HepG2 (cell line): ENCODE results near the gene RPF1. TPM values are rescaled to one million over a fixed set of nuclear protein-coding genes. Genes with fewer than 3 reads are reported as not detected.

Source experiments
- ATAC-seq: fragments of 200-7000 bp; cut with Tn5 transposase; 3 replicates; pipeline ENCODE4 v1.9.1; 2020; ENCODE audit warnings: mild to moderate bottlenecking, moderate library complexity
- BruUV-seq: library from RNA; stranded (reverse); fragments of 400-500 nt; replicated peaks from 2 replicates; lab custom pipeline; 2021; lab: Mats Ljungman, UMichigan
- CTCF ChIA-PET: fragments of 300-600 bp; formaldehyde crosslinking; extraction: SDS; loops from one replicate; lab custom pipeline; 2021; ENCODE audit warnings: low total read pairs, inconsistent platforms, low intra/inter-chr PET ratio; lab: Yijun Ruan, JAX
- POLR2A ChIA-PET: fragments of 350-600 bp; sonication (Branson Sonifier 250); formaldehyde crosslinking; loops from one replicate; lab custom pipeline; 2020; ENCODE audit warnings: antibody characterized with exemption, inconsistent platforms; lab: Yijun Ruan, JAX
- DNase-seq: peaks from one replicate; pipeline ENCODE4 v3.0.0-alpha.2; 2015; ENCODE audit warnings: low spot score
- FAIRE-seq: peaks from 3 replicates; lab custom pipeline; 2011; peaks lifted over from hg19 to GRCh38; lab: Jason Lieb, UNC
- H2AFZ ChIP-seq: one replicate; pipeline ENCODE4 v1.6.1; 2011; ENCODE audit warnings: low read length, inconsistent platforms
- H3K27ac ChIP-seq: fragments of 300-600 bp; 3 replicates; pipeline ENCODE4 v1.8.0; 2011; ENCODE audit warnings: mixed run types, mild to moderate bottlenecking, mixed read lengths, low read length, inconsistent platforms; ENCODE audit not compliant: insufficient read depth; ENCODE audit errors: extremely low read length
- H3K27me3 ChIP-seq, 2 experiments: fragments of 200-600 bp in 1 of 2; 2 replicates in 1 of 2; 3 replicates in 1 of 2; pipeline versions ENCODE4 v1.6.0 to v1.8.0; 2011; ENCODE audit warnings: low read length in 2 of 2, mild to moderate bottlenecking in 2 of 2, moderate library complexity in 2 of 2, inconsistent platforms in 1 of 2; ENCODE audit not compliant: insufficient read depth in 2 of 2, control insufficient read depth in 1 of 2
- H3K36me3 ChIP-seq, 2 experiments: fragments of 200-600 bp in 1 of 2; replicated peaks in 1 of 2; 2 replicates in 1 of 2; 3 replicates in 1 of 2; pipeline versions ENCODE4 v1.5.1 to v1.8.0; 2011; ENCODE audit warnings: low read length in 2 of 2, inconsistent platforms in 1 of 2; ENCODE audit not compliant: insufficient read depth in 2 of 2, control insufficient read depth in 1 of 2
- H3K4me1 ChIP-seq: 2 replicates; pipeline ENCODE4 v1.5.1; 2012; ENCODE audit warnings: low read length, inconsistent platforms; ENCODE audit not compliant: insufficient read depth
- H3K4me2 ChIP-seq: 2 replicates; pipeline ENCODE4 v1.6.0; 2011; ENCODE audit warnings: low read depth, low read length, inconsistent platforms
- H3K4me3 ChIP-seq, 3 experiments: fragments of 200-600 bp in 1 of 3; sonication (generic), shearing (Covaris generic) in 1 of 3; replicated peaks in 1 of 3; 2 replicates each; pipeline ENCODE4 v1.5.1; 2011 to 2016; ENCODE audit warnings: low read length in 3 of 3, inconsistent platforms in 2 of 3, low read depth in 2 of 3, mild to moderate bottlenecking in 2 of 3, control low read depth in 1 of 3, mixed read lengths in 1 of 3; ENCODE audit not compliant: insufficient read depth in 1 of 3
- H3K79me2 ChIP-seq: one replicate; pipeline ENCODE4 v1.6.1; 2011; ENCODE audit warnings: low read length, inconsistent platforms; ENCODE audit not compliant: insufficient read depth
- H3K9ac ChIP-seq: 2 replicates; pipeline ENCODE4 v1.6.0; 2011; ENCODE audit warnings: mild to moderate bottlenecking, low read depth, low read length, inconsistent platforms; ENCODE audit not compliant: insufficient read depth
- H3K9me3 ChIP-seq: 2 replicates; pipeline ENCODE4 v1.5.1; 2012; ENCODE audit warnings: mild to moderate bottlenecking, low read length
- H4K20me1 ChIP-seq: 2 replicates; pipeline ENCODE4 v1.6.0; 2011; ENCODE audit warnings: inconsistent platforms, mild to moderate bottlenecking, low read length, moderate library complexity; ENCODE audit not compliant: insufficient read depth
- ARHGAP35 ChIP-seq: sonication (generic); formaldehyde crosslinking; IDR thresholded peaks from 2 replicates; pipeline ENCODE4 v1.9.0; 2022; ENCODE audit warnings: mild to moderate bottlenecking, inconsistent platforms, moderate library complexity, missing genetic modification reagents, borderline replicate concordance
- FOSL1 ChIP-seq: sonication (generic); formaldehyde crosslinking; IDR thresholded peaks from 2 replicates; pipeline ENCODE4 v1.9.0; 2021; ENCODE audit warnings: missing genetic modification reagents, borderline replicate concordance
- KDM2A ChIP-seq: sonication (generic); formaldehyde crosslinking; IDR thresholded peaks from 2 replicates; pipeline ENCODE4 v1.4.0; 2020; ENCODE audit warnings: low read depth, missing genetic modification reagents, borderline replicate concordance
- NONO ChIP-seq, 2 experiments: fragments of 450-650 bp in 1 of 2; sonication (generic) in 1 of 2; formaldehyde crosslinking in 1 of 2; IDR thresholded peaks in 1 of 2; conservative IDR thresholded peaks in 1 of 2; 2 replicates each; pipeline versions ENCODE4 v1.6.1 to v1.8.0; 2017 to 2022; ENCODE audit warnings: mild to moderate bottlenecking in 1 of 2, missing genetic modification reagents in 1 of 2, moderate library complexity in 1 of 2
- RCOR2 ChIP-seq: IDR thresholded peaks from 2 replicates; pipeline ENCODE4 v1.6.1; 2016; ENCODE audit warnings: missing biosample characterization, missing genetic modification reagents
- SETDB1 ChIP-seq: sonication (generic); formaldehyde crosslinking; IDR thresholded peaks from 2 replicates; pipeline ENCODE4 v1.5.1; 2020; ENCODE audit warnings: missing genetic modification reagents, mild to moderate bottlenecking, borderline replicate concordance
- SKI ChIP-seq: fragments of 450-650 bp; IDR thresholded peaks from one replicate; pipeline ENCODE4 v1.6.1; 2018; ENCODE audit warnings: mild to moderate bottlenecking; ENCODE audit not compliant: partially characterized antibody
- TGIF2 ChIP-seq: IDR thresholded peaks from 2 replicates; pipeline ENCODE4 v1.6.1; 2016; ENCODE audit warnings: control low read depth, missing compliant biosample characterization
- ZNF430 ChIP-seq: sonication (generic); formaldehyde crosslinking; IDR thresholded peaks from 2 replicates; pipeline ENCODE4 v1.9.0; 2021; ENCODE audit warnings: mild to moderate bottlenecking, missing genetic modification reagents
- ZNF460 ChIP-seq: sonication (generic); formaldehyde crosslinking; IDR thresholded peaks from 2 replicates; pipeline ENCODE4 v1.5.1; 2020; ENCODE audit warnings: missing genetic modification reagents, mild to moderate bottlenecking, borderline replicate concordance
- ZNF569 ChIP-seq: sonication (generic); formaldehyde crosslinking; IDR thresholded peaks from 2 replicates; pipeline ENCODE4 v1.5.0; 2020; ENCODE audit warnings: mild to moderate bottlenecking, missing genetic modification reagents, moderate library complexity, borderline replicate concordance
- ZNF773 ChIP-seq: sonication (generic); formaldehyde crosslinking; IDR thresholded peaks from 2 replicates; pipeline ENCODE4 v1.4.0; 2020; ENCODE audit warnings: missing genetic modification reagents, borderline replicate concordance
- WGBS: methylation state at CpG from one replicate; pipeline ENCODE4 v1.1.6; 2017; ENCODE audit warnings: low lambda C conversion rate; 5-methylcytosine and 5-hydroxymethylcytosine counted together
- in situ Hi-C: cut with HindIII; loops from 2 replicates; pipeline ENCODE4 v1.10.0; 2017; ENCODE audit warnings: low pct_unique_long_range_greater_than_20kb; ENCODE audit not compliant: extremely low pct_ligation_motif_present
- intact Hi-C: fragments of 100-400 bp; cut with micrococcal nuclease; formaldehyde crosslinking; loops from one replicate; pipeline ENCODE4 v1.10.0; 2022; ENCODE audit not compliant: unreplicated experiment
- polyA plus RNA-seq, 8 experiments: library from polyadenylated mRNA; depleted of rRNA in 3 of 8; stranded (reverse) in 7 of 8; unstranded in 1 of 8; fragments of >200 nt; fragmentation: Illumina TruSeq in 4 of 8; extraction: Trizol in 4 of 8; gene quantifications; 2 replicates each; pipeline versions ENCODE4 v1.2.1 to v1.2.3, GENCODE V29; 2011 to 2016; ENCODE audit warnings: low read depth in 4 of 8, missing spikeins in 1 of 8, mixed read lengths in 1 of 8; ENCODE audit not compliant: insufficient read depth in 1 of 8
- total RNA-seq, 5 experiments: library from RNA; depleted of rRNA; stranded (reverse); fragments of >200 nt; fragmentation: Illumina TruSeq; extraction: Trizol; gene quantifications; 2 replicates each; pipeline ENCODE4 v1.2.3, GENCODE V29; 2016; ENCODE audit warnings: low read depth in 1 of 5
- TF ChIP-seq, protein P1 (sequence below), 2 experiments: sonication (generic) in 1 of 2; formaldehyde crosslinking in 1 of 2; IDR thresholded peaks; 2 replicates each; pipeline versions ENCODE4 v1.6.1 to v1.9.0; 2014 to 2022; ENCODE audit warnings: antibody characterized with exemption in 1 of 2, borderline replicate concordance in 1 of 2, inconsistent platforms in 1 of 2, low read depth in 1 of 2, missing genetic modification reagents in 1 of 2
- TF ChIP-seq, protein P2 (sequence below): sonication (generic); formaldehyde crosslinking; IDR thresholded peaks from 2 replicates; pipeline ENCODE4 v1.4.0; 2020; ENCODE audit warnings: missing genetic modification reagents

The RPF1 gene
- total and polyA plus RNA-seq, 2 of the 13 experiments (the other 11 are each of a cell fraction or from before 2014, with no cell fraction given), result 23.0 to 39.0 TPM

DNA sequence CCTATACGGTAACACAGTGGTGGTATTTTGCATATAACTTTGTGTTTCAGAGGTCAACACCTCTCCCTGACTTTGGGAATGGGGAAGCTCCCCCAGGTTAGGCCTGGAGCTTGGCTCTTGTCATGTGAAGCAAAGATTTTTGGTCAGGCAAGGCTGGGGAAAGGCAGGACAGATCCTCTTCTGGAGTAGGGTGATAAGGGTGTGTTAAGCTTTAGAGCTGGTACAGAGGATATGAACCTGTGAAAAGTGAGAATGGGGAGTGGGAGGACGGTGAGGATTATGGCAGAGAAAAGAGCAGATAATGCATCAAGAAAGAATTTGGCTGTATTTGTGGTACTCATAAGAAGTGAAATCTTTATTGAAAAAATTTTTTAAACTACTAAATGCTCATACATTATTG, 2.3 kb downstream of the RPF1 start:
- no peak for ATAC-seq
- peak overlapping the region; percentile 29 for H3K4me2 ChIP-seq

More for the DNA sequence above, 2.3 kb downstream of the RPF1 start:
- H3K36me3 ChIP-seq, result peaks cover 0 to 24% of the 10 kb centered on the region in 2 experiments
- peaks cover 14% of the 10 kb centered on the region for H3K9me3 ChIP-seq
- FAIRE-seq, result no peak
- H3K9ac ChIP-seq, result no peak overlapping the region
- peaks cover 23% of the 10 kb centered on the region for H3K79me2 ChIP-seq
- H3K27me3 ChIP-seq, result no peaks in the 10 kb centered on the region; a peak in 1 of 5 replicates
- 0 out of 2 replicates have a peak, but pooled peaks cover 2% of the 10 kb centered on the region for H4K20me1 ChIP-seq
- in situ Hi-C loops, result no loop called here
- H3K4me3 ChIP-seq, result no peak overlapping the region; a peak in 1 of 6 replicates
- intact Hi-C loops, result loop anchor here (5.0 kb wide), 1 partner anchor 1091 kb away; no protein-coding TSS in a partner anchor
- BruUV-seq, result no TSS peak
- no peak overlapping the region for H2AFZ ChIP-seq
- DNase-seq, result no peak
- H3K4me1 ChIP-seq, result peaks cover 20% of the 10 kb centered on the region
- ChIA-PET POLR2A (interaction anchor here (3.5 kb wide), 1 partner anchor 25 kb away, joined by 22 read pairs; the partner anchor contains the start of genes GNG5 and SPATA1), CTCF (no interaction called here)
- H3K27ac ChIP-seq, result no peak overlapping the region
- 93% methylated on average over 2 of the region's 2 CpGs for WGBS
- TF ChIP-seq, protein P1, sequence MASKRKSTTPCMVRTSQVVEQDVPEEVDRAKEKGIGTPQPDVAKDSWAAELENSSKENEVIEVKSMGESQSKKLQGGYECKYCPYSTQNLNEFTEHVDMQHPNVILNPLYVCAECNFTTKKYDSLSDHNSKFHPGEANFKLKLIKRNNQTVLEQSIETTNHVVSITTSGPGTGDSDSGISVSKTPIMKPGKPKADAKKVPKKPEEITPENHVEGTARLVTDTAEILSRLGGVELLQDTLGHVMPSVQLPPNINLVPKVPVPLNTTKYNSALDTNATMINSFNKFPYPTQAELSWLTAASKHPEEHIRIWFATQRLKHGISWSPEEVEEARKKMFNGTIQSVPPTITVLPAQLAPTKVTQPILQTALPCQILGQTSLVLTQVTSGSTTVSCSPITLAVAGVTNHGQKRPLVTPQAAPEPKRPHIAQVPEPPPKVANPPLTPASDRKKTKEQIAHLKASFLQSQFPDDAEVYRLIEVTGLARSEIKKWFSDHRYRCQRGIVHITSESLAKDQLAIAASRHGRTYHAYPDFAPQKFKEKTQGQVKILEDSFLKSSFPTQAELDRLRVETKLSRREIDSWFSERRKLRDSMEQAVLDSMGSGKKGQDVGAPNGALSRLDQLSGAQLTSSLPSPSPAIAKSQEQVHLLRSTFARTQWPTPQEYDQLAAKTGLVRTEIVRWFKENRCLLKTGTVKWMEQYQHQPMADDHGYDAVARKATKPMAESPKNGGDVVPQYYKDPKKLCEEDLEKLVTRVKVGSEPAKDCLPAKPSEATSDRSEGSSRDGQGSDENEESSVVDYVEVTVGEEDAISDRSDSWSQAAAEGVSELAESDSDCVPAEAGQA (IDR thresholded peaks at IDR 0.05; ENCODE audit: low read depth), result no peak
- TF ChIP-seq, protein P1 (CRISPR knock-in tag; IDR thresholded peaks at IDR 0.05; ENCODE audit: borderline replicate concordance), result no peak
- TF ChIP-seq, protein P2, sequence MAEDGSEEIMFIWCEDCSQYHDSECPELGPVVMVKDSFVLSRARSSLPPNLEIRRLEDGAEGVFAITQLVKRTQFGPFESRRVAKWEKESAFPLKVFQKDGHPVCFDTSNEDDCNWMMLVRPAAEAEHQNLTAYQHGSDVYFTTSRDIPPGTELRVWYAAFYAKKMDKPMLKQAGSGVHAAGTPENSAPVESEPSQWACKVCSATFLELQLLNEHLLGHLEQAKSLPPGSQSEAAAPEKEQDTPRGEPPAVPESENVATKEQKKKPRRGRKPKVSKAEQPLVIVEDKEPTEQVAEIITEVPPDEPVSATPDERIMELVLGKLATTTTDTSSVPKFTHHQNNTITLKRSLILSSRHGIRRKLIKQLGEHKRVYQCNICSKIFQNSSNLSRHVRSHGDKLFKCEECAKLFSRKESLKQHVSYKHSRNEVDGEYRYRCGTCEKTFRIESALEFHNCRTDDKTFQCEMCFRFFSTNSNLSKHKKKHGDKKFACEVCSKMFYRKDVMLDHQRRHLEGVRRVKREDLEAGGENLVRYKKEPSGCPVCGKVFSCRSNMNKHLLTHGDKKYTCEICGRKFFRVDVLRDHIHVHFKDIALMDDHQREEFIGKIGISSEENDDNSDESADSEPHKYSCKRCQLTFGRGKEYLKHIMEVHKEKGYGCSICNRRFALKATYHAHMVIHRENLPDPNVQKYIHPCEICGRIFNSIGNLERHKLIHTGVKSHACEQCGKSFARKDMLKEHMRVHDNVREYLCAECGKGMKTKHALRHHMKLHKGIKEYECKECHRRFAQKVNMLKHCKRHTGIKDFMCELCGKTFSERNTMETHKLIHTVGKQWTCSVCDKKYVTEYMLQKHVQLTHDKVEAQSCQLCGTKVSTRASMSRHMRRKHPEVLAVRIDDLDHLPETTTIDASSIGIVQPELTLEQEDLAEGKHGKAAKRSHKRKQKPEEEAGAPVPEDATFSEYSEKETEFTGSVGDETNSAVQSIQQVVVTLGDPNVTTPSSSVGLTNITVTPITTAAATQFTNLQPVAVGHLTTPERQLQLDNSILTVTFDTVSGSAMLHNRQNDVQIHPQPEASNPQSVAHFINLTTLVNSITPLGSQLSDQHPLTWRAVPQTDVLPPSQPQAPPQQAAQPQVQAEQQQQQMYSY, result no peak
- TF ChIP-seq ARHGAP35 (CRISPR knock-in tag) (no peak), ZNF569 (no peak), TGIF2 (CRISPR knock-in tag) (no peak), ZNF460 (CRISPR knock-in tag) (no peak), SKI (no peak), ZNF773 (CRISPR knock-in tag) (no peak), ZNF430 (CRISPR knock-in tag) (no peak), FOSL1 (CRISPR knock-in tag) (no peak), SETDB1 (CRISPR knock-in tag) (no peak), RCOR2 (CRISPR knock-in tag) (no peak), KDM2A (CRISPR knock-in tag) (no peak), NONO (IDR thresholded peaks at IDR 0.05) (no peak), NONO (CRISPR knock-in tag; conservative IDR thresholded peaks at IDR 0.05) (no peak)
